ENCODE results near the gene GOLGA5.

DNA sequence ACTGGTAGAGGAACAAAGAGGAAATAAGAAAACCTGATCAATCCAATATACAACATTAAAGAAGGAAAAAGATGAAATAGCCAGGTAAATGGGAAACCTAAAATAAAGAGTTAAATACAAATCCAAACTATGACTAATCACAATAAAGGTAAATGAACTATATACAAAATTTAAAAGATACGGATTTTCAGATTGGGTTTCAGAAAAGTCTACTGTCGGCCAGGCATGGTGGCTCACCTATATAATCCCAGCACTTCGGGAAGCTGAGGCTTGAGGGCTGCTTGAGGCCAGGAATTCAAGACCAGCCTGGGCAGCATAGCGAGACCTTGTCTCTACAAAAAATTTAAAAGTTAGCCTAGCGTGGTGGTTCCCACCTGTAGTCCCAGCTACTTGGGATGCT lies 89.0 kb downstream of the GOLGA5 start:
- TF ChIP-seq, protein P1, sequence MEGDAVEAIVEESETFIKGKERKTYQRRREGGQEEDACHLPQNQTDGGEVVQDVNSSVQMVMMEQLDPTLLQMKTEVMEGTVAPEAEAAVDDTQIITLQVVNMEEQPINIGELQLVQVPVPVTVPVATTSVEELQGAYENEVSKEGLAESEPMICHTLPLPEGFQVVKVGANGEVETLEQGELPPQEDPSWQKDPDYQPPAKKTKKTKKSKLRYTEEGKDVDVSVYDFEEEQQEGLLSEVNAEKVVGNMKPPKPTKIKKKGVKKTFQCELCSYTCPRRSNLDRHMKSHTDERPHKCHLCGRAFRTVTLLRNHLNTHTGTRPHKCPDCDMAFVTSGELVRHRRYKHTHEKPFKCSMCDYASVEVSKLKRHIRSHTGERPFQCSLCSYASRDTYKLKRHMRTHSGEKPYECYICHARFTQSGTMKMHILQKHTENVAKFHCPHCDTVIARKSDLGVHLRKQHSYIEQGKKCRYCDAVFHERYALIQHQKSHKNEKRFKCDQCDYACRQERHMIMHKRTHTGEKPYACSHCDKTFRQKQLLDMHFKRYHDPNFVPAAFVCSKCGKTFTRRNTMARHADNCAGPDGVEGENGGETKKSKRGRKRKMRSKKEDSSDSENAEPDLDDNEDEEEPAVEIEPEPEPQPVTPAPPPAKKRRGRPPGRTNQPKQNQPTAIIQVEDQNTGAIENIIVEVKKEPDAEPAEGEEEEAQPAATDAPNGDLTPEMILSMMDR (IDR thresholded peaks at IDR 0.05), result no peak
- TF ChIP-seq POLR2A (IDR thresholded peaks at IDR 0.05), result no peak
